Astrocyte (in vitro differentiated cells and primary cell): ENCODE data around the gene TAF3.

Experiments
- EZH2 ChIP-seq: IDR thresholded peaks from 2 replicates; pipeline ENCODE4 v1.6.1; 2012; ENCODE audit warnings: mild to moderate bottlenecking, low read length, inconsistent platforms; ENCODE audit not compliant: insufficient read depth
- TF ChIP-seq, protein P1 (sequence below): IDR thresholded peaks from 2 replicates; pipeline ENCODE4 v1.5.1; 2011; ENCODE audit warnings: low read depth, mild to moderate bottlenecking, inconsistent platforms, low read length, moderate library complexity; ENCODE audit not compliant: insufficient read depth

DNA sequence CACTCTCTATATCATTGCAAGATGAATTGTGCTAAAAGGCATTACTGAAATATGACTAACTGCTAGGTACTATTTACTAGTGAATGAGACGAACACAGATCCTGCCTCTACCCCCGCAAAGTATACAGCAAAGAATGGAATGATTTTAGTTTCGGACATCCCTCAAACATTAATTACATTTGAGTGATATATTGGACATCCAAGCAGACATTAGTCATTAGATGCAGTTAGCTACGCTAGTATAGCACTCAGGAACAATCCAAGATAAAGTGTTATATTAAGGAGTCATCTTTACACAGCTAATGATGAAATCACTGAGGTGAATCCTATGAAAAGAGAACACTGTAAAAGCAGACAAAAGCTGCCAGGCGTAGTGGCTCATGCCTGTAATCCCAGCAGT is 7.3 kb upstream of the TAF3 start:
- TF ChIP-seq, protein P1, sequence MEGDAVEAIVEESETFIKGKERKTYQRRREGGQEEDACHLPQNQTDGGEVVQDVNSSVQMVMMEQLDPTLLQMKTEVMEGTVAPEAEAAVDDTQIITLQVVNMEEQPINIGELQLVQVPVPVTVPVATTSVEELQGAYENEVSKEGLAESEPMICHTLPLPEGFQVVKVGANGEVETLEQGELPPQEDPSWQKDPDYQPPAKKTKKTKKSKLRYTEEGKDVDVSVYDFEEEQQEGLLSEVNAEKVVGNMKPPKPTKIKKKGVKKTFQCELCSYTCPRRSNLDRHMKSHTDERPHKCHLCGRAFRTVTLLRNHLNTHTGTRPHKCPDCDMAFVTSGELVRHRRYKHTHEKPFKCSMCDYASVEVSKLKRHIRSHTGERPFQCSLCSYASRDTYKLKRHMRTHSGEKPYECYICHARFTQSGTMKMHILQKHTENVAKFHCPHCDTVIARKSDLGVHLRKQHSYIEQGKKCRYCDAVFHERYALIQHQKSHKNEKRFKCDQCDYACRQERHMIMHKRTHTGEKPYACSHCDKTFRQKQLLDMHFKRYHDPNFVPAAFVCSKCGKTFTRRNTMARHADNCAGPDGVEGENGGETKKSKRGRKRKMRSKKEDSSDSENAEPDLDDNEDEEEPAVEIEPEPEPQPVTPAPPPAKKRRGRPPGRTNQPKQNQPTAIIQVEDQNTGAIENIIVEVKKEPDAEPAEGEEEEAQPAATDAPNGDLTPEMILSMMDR, result no peak
- no peak for TF ChIP-seq EZH2
